ENCODE results near the gene TRPM2. TPM values are rescaled to one million over a fixed set of nuclear protein-coding genes. Genes with fewer than 3 reads are reported as not detected.

TRPM2 gene
- total and polyA plus RNA-seq, 2 of the 13 experiments (the other 11 are each of a cell fraction or from before 2014, with no cell fraction given): 0.07 to 0.20 TPM

DNA sequence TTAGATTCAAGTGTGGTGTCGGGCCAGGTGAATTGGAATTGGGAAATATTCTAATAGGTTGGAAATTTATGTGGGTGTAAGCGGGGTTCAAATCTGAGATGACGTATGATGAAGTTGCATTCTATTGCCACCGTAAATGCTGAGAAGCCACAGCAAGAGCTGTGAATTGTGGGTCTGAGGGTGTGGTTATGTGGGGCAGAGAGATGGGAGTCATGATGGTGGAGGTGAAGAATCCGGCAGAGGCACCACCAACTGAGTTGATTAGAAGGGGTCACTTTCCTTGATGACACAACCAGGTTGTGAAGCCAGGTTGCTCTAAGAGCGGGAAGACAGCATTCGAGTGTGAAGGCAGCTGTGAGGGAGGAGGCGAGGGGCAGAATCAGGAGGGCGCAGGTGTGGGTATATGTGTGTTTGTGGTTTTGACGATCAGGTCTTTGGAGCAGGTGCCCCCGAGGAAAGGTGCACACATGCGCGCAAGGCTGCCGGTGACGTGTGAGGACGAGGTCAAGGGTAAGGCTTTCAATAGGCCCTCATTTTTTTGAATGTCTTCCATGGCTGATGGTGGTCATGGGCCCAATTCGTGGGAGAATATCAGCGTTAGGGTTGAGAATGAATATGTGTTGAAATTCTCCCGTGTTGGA lies 120.6 kb downstream of the TRPM2 start:
- TF ChIP-seq, protein P1, sequence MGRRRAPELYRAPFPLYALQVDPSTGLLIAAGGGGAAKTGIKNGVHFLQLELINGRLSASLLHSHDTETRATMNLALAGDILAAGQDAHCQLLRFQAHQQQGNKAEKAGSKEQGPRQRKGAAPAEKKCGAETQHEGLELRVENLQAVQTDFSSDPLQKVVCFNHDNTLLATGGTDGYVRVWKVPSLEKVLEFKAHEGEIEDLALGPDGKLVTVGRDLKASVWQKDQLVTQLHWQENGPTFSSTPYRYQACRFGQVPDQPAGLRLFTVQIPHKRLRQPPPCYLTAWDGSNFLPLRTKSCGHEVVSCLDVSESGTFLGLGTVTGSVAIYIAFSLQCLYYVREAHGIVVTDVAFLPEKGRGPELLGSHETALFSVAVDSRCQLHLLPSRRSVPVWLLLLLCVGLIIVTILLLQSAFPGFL (CRISPR knock-in tag; IDR thresholded peaks at IDR 0.05): no peak
- TF ChIP-seq NR2F1 (CRISPR knock-in tag; IDR thresholded peaks at IDR 0.05): no peak
- TF ChIP-seq, protein P2, sequence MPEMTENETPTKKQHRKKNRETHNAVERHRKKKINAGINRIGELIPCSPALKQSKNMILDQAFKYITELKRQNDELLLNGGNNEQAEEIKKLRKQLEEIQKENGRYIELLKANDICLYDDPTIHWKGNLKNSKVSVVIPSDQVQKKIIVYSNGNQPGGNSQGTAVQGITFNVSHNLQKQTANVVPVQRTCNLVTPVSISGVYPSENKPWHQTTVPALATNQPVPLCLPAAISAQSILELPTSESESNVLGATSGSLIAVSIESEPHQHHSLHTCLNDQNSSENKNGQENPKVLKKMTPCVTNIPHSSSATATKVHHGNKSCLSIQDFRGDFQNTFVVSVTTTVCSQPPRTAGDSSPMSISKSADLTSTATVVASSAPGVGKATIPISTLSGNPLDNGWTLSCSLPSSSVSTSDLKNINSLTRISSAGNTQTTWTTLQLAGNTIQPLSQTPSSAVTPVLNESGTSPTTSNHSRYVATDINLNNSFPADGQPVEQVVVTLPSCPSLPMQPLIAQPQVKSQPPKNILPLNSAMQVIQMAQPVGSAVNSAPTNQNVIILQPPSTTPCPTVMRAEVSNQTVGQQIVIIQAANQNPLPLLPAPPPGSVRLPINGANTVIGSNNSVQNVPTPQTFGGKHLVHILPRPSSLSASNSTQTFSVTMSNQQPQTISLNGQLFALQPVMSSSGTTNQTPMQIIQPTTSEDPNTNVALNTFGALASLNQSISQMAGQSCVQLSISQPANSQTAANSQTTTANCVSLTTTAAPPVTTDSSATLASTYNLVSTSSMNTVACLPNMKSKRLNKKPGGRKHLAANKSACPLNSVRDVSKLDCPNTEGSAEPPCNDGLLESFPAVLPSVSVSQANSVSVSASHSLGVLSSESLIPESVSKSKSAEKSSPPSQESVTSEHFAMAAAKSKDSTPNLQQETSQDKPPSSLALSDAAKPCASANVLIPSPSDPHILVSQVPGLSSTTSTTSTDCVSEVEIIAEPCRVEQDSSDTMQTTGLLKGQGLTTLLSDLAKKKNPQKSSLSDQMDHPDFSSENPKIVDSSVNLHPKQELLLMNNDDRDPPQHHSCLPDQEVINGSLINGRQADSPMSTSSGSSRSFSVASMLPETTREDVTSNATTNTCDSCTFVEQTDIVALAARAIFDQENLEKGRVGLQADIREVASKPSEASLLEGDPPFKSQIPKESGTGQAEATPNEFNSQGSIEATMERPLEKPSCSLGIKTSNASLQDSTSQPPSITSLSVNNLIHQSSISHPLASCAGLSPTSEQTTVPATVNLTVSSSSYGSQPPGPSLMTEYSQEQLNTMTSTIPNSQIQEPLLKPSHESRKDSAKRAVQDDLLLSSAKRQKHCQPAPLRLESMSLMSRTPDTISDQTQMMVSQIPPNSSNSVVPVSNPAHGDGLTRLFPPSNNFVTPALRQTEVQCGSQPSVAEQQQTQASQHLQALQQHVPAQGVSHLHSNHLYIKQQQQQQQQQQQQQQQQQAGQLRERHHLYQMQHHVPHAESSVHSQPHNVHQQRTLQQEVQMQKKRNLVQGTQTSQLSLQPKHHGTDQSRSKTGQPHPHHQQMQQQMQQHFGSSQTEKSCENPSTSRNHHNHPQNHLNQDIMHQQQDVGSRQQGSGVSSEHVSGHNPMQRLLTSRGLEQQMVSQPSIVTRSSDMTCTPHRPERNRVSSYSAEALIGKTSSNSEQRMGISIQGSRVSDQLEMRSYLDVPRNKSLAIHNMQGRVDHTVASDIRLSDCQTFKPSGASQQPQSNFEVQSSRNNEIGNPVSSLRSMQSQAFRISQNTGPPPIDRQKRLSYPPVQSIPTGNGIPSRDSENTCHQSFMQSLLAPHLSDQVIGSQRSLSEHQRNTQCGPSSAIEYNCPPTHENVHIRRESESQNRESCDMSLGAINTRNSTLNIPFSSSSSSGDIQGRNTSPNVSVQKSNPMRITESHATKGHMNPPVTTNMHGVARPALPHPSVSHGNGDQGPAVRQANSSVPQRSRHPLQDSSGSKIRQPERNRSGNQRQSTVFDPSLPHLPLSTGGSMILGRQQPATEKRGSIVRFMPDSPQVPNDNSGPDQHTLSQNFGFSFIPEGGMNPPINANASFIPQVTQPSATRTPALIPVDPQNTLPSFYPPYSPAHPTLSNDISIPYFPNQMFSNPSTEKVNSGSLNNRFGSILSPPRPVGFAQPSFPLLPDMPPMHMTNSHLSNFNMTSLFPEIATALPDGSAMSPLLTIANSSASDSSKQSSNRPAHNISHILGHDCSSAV (CRISPR knock-in tag; IDR thresholded peaks at IDR 0.05; ENCODE audit: borderline replicate concordance): no peak
- TF ChIP-seq ZNF446 (CRISPR knock-in tag; IDR thresholded peaks at IDR 0.05): no peak
- TF ChIP-seq ZNF296 (CRISPR knock-in tag; conservative IDR thresholded peaks at IDR 0.05): no peak
- TF ChIP-seq ZNF280D (CRISPR knock-in tag; IDR thresholded peaks at IDR 0.05): no peak
- TF ChIP-seq TCF7 (IDR thresholded peaks at IDR 0.05; ENCODE audit: low read depth): no peak
- no peak for TF ChIP-seq ZNF781 (CRISPR knock-in tag; IDR thresholded peaks at IDR 0.05; ENCODE audit: borderline replicate concordance, not compliant biosample characterization)
- no peak for TF ChIP-seq MBNL3 (CRISPR knock-in tag; conservative IDR thresholded peaks at IDR 0.05)
- ATAC-seq (no peak), DNase-seq (ENCODE audit: low spot score) (no peak), FAIRE-seq (no peak)
- Histone ChIP-seq H3K4me2 (ENCODE audit: low read depth, low read length) (no peak overlapping the region), H3K27ac (ENCODE audit: extremely low read length, insufficient read depth, low read length) (no peak overlapping the region), H3K27me3 (ENCODE audit: control insufficient read depth in 1 of 2, insufficient read depth in 2 of 2, low read length in 2 of 2) (no peaks in the 10 kb centered on the region), H3K4me3 (replicated peaks in 1 of 3; ENCODE audit: insufficient read depth in 1 of 3, low read depth in 2 of 3, low read length in 3 of 3) (no peak overlapping the region), H3K9ac (ENCODE audit: insufficient read depth, low read depth, low read length) (no peak overlapping the region), H3K36me3 (replicated peaks in 1 of 2; ENCODE audit: control insufficient read depth in 1 of 2, insufficient read depth in 2 of 2, low read length in 2 of 2) (no peaks in the 10 kb centered on the region), H3K9me3 (ENCODE audit: low read length) (no peaks in the 10 kb centered on the region), H3K79me2 (ENCODE audit: insufficient read depth, low read length) (no peaks in the 10 kb centered on the region), H2AFZ (ENCODE audit: low read length) (no peak overlapping the region), H3K4me1 (ENCODE audit: insufficient read depth, low read length) (peaks cover 14% of the 10 kb centered on the region), H4K20me1 (ENCODE audit: insufficient read depth, low read length) (no peaks in the 10 kb centered on the region)
- CTCF ChIA-PET (ENCODE audit: low intra/inter-chr PET ratio, low total read pairs): no interaction called here
- WGBS (ENCODE audit: low lambda C conversion rate): 86% methylated on average over 18 of the region's 19 CpGs
- intact Hi-C loops (cut with micrococcal nuclease; ENCODE audit: unreplicated experiment): no loop called here
- POLR2A ChIA-PET: no interaction called here
- in situ Hi-C loops (cut with HindIII; ENCODE audit: extremely low pct_ligation_motif_present, low pct_unique_long_range_greater_than_20kb): no loop called here
- no TSS peak for BruUV-seq (replicated peaks)

All from HepG2 (cell line).